NT2/D1 (cell line): ENCODE measurements around the gene RNU1-3.
"Not testable (repeated sequence)": the region's sequence is repeated elsewhere in the genome, so short reads cannot be mapped to it uniquely, and the experiment has no call there.

Experiments used
- SUZ12 ChIP-seq: IDR thresholded peaks from 2 replicates; pipeline ENCODE4 v1.6.1; 2011; ENCODE audit not compliant: insufficient read length, insufficient read depth; ENCODE audit errors: extremely low read depth
- YY1 ChIP-seq: IDR thresholded peaks from 2 replicates; pipeline ENCODE4 v1.6.1; 2011; ENCODE audit not compliant: insufficient read length, insufficient read depth

- not testable (repeated sequence) for TF ChIP-seq SUZ12, YY1
Measured at GRCh38 chr1:16632044-16632850, 34.5 kb downstream of the RNU1-3 start.
